BLaER1 (cell line): Measurements from ENCODE around the gene IGLL5.
"Not testable (repeated sequence)": the region's sequence is repeated elsewhere in the genome, so short reads cannot be mapped to it uniquely, and the experiment has no call there.

Experiments
- H3K27ac ChIP-seq: shearing (Covaris generic); formaldehyde crosslinking; 2 replicates; pipeline ENCODE4 v1.8.1; 2022
- H3K27me3 ChIP-seq: shearing (Covaris generic); formaldehyde crosslinking; 2 replicates; pipeline ENCODE4 v1.8.1; 2022
- H3K36me3 ChIP-seq: shearing (Covaris generic); formaldehyde crosslinking; 2 replicates; pipeline ENCODE4 v1.8.1; 2022
- H3K4me1 ChIP-seq: shearing (Covaris generic); formaldehyde crosslinking; 2 replicates; pipeline ENCODE4 v1.8.1; 2022
- H3K4me2 ChIP-seq: shearing (Covaris generic); formaldehyde crosslinking; 2 replicates; pipeline ENCODE4 v1.8.1; 2022
- H3K4me3 ChIP-seq: shearing (Covaris generic); formaldehyde crosslinking; 2 replicates; pipeline ENCODE4 v1.8.1; 2022
- H3K9ac ChIP-seq: shearing (Covaris generic); formaldehyde crosslinking; 2 replicates; pipeline ENCODE4 v1.8.1; 2022
- H3K9me3 ChIP-seq: shearing (Covaris generic); formaldehyde crosslinking; 2 replicates; pipeline ENCODE4 v1.8.1; 2022
- H4K20me1 ChIP-seq: shearing (Covaris generic); formaldehyde crosslinking; 2 replicates; pipeline ENCODE4 v1.8.1; 2022
- Cebpa-rat ChIP-seq: shearing (Covaris generic); IDR thresholded peaks from 2 replicates; pipeline ENCODE4 v1.8.1; 2022

IGLL5 gene

DNA sequence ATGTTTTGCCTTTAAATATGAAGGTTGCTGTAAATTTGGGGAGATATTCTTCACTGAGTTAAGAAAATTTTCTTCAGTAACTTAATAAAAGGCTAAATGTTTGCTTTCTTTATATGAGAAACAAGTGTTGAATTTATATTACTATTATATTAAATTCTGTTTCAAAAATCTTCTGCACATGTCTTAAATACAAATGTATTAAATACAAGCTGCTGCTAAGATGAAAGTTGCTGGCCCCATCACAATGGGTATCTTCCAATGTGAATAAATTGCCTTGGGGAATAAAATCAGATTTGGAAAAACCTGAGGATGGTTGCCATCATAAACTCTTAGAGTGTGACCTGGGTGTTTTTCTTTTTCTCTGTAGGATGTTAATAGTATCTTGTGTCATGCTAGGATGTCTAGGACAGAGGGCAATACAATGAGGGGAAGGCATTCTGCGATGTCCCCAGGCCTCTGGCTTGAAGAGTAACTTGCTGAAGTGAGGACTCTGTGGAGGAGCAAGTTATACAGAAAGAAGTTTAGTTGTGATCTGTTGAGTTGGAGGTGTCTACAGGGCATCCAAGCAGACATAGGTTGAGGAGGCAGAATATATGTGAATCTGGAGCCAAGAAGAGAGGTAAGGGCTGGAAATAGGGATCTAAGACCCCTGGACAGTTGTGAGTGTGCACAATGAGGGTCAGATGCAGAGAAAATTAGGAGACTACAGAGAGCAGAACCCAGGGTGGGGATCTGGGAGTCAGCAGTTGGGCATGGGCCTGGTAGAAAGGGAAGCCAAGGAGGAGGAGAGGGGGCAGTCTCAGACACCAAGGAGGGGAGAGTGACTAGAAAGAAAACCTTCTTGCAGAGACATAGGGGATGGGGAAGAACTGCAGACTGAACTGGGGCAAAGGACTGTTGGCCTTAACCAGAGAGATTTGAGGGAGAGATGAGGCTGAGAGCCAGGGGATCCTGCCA is 4.8 kb downstream of the IGLL5 start:
- H3K4me1 ChIP-seq = peaks cover 69% of the 10 kb centered on the region

DNA sequence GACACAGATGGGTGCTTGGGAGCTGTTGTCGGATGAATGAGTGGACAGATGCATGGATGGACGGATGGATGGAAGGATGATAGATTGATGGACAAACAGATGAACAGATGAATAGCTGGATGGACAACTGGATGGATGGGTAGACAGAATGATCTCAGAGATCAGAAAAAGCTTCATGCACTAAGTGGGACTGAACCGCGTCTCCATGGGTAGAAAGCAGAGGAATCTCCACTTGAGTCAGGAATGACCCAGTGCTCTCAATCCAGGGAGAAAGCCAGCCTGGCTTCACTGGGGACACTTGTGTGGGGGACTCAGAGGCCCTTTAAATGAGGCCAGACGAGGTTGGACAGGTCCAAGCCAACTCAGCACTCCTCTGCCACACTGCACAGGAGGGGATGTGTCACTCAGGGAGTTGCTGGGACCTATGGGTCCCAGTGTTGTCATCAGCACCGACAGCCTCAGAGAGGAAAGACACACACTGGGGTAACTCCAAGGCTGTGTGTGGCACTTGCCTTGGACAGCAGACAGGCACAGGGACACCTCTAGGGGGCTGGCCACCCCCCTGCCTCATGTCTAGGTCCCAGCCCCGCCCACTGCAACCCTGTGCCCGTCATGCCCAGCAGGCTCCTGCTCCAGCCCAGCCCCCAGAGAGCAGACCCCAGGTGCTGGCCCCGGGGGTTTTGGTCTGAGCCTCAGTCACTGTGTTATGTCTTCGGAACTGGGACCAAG is 5.6 kb downstream of the IGLL5 start:
- Histone ChIP-seq H3K9me3 (no peaks in the 10 kb centered on the region), H4K20me1 (peaks cover 67% of the 10 kb centered on the region), H3K27me3 (no peaks in the 10 kb centered on the region), H3K4me3 (peak overlapping the region; percentile 74), H3K27ac (peak overlapping the region; percentile 96), H3K36me3 (peaks cover 29% of the 10 kb centered on the region), H3K4me2 (peak overlapping the region; percentile 95), H3K9ac (peak overlapping the region; percentile 94), H3K4me1 (peaks cover 70% of the 10 kb centered on the region)
- TF ChIP-seq Cebpa-rat = no peak

More for the DNA sequence above, 4.8 kb downstream of the IGLL5 start:
- Histone ChIP-seq H3K27me3 (no peaks in the 10 kb centered on the region), H3K9ac (peak overlapping the region; percentile 94), H3K4me3 (peak overlapping the region; percentile 74), H4K20me1 (peaks cover 58% of the 10 kb centered on the region), H3K27ac (peak overlapping the region; percentile 96), H3K9me3 (no peaks in the 10 kb centered on the region), H3K36me3 (peaks cover 29% of the 10 kb centered on the region), H3K4me2 (peak overlapping the region; percentile 95)
- TF ChIP-seq Cebpa-rat = no peak

DNA sequence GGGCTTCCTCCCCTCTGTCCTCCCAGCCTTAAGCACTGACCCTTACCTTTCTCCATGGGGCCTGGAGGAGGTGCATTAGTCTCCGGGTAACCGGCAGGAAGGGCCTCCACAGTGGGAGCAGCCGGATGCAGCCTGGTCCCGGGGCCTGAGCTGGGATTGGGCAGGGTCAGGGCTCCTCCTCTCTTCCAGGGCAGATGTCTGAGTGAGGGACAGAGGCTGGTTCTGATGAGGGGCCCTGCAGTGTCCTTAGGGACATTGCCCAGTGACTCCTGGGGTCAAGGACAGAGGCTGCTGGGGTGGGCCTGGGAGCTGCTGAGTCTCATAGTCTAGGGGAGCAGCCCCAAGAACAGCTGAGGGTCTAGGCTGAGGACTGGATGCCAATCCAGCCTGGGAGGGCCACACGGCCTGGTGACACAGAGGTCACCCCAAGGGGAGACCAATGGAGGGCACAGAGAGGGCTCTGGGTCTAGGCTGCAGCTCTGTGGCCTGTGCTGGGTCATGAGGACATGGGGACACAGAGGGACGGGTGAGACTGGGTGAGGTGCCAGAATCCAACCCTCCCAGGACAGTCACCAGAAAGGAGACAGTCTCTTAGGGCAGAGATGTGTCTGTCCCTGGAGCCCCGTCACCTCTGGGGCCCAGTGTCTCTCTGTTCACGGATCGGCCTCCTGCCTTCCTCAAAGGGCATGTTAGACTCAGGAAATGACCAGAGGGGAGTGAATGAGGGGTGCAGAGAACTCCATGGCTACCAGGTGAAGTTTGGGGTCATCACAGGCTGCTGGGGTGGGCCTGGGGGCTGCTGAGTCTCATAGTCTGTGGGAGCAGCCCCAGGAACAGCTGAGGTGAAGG is 6.5 kb downstream of the IGLL5 start:
- Histone ChIP-seq H3K4me2 (peak overlapping the region; percentile 95), H3K9ac (peak overlapping the region; percentile 94), H3K27ac (peak overlapping the region; percentile 96), H4K20me1 (peaks cover 76% of the 10 kb centered on the region), H3K4me3 (peak overlapping the region; percentile 74), H3K9me3 (no peaks in the 10 kb centered on the region), H3K27me3 (no peaks in the 10 kb centered on the region), H3K4me1 (peaks cover 79% of the 10 kb centered on the region), H3K36me3 (peaks cover 29% of the 10 kb centered on the region)
- TF ChIP-seq Cebpa-rat = no peak

DNA sequence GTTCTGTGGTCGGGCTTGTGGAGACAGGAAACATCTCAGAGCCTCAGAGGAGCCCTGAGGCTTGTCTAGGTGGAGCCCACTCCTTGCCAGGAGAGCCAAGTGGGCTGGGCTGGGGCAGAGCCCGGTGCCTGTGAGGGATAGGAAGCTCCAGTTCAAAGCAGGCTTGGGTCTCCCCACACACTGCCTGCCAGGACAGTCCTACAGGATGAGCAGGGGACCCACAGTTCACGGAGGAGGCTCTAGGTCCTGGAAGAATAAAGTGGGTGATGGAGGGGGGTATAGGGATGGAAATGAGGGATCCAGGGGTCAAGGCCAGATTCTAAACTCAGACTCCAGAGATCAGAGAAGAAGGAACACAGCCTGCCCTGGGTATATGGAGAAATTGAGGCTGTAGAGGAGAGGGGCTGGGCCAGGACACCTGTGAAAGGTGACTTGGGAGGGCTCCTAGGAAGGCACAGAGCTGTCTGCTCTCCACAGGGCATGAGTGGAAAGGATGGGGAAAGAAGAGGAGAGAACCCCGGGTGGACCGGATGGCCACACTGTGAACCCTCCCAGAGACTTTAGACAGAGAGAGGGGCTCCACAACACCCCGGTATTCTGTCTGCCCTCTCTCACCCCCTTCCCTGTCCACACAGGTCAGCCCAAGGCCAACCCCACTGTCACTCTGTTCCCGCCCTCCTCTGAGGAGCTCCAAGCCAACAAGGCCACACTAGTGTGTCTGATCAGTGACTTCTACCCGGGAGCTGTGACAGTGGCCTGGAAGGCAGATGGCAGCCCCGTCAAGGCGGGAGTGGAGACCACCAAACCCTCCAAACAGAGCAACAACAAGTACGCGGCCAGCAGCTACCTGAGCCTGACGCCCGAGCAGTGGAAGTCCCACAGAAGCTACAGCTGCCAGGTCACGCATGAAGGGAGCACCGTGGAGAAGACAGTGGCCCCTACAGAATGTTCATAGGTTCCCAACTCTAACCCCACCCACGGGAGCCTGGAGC is 7.4 kb downstream of the IGLL5 start:
- peak overlapping the region; percentile 96 for H3K27ac ChIP-seq
- H3K4me1 ChIP-seq = peaks cover 83% of the 10 kb centered on the region
- peaks cover 29% of the 10 kb centered on the region for H3K36me3 ChIP-seq
- H3K9me3 ChIP-seq = no peaks in the 10 kb centered on the region
- peaks cover 82% of the 10 kb centered on the region for H4K20me1 ChIP-seq
- H3K4me3 ChIP-seq = peak overlapping the region; percentile 74
- TF ChIP-seq Cebpa-rat = no peak
- H3K4me2 ChIP-seq = peak overlapping the region; percentile 95
- no peaks in the 10 kb centered on the region for H3K27me3 ChIP-seq
- peak overlapping the region; percentile 94 for H3K9ac ChIP-seq

DNA sequence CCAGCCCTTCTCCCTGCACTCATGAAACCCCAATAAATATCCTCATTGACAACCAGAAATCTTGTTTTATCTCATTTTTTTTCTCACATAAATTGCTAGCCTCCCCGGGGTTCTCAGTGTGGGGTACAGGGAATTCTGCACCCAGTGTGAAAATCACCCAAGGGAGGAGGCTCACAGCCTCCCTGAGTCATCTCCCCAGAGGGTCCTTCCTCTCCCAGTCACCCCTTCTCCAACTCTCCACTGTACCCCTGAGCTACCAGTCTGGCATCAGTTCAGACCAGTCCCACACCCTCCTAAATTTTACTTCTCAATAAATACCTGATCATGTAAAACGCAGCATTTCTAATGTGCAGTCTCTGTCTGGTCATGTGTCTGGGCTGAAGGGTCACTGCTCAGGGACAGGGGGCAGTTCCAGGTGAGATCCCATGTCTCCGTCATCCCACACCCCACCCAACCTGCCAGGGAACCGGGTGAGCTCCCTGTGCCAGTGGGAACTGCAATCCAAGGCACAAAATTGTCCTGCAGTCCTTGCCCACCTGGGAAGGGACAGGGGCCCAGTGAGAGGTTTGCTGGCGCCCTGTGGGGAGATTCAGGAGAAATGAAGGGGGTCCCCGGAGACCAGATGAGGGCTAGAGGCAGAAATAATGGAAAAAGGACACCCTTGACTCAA is 8.3 kb downstream of the IGLL5 start:
- Histone ChIP-seq H3K4me3 (no peak overlapping the region; the same call in 1 of the 2 replicates), H4K20me1 (peaks cover 88% of the 10 kb centered on the region), H3K4me2 (peak overlapping the region; percentile 95), H3K27ac (peak overlapping the region; percentile 96), H3K9me3 (no peaks in the 10 kb centered on the region), H3K36me3 (peaks cover 29% of the 10 kb centered on the region), H3K4me1 (peaks cover 89% of the 10 kb centered on the region), H3K27me3 (no peaks in the 10 kb centered on the region), H3K9ac (peak overlapping the region; percentile 94)
- no peak for TF ChIP-seq Cebpa-rat

DNA sequence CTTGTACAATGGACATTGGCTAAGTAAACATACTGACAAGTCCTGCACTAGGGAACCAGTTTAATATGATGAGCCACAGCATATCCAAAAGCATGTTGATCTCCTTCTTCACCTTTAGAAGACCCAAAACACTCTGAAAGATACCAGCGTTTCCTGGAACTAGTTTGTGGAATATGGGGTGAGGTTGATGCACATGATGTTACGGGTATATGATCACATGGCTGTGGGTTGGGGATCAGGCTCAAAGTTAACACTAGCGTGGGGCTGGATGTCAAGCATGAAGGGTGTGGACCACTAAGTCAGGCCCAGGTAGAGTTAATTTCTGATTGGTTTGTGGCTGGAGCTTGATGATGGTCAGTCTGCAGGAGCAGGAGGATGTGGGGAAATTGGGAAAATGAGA is 9.0 kb downstream of the IGLL5 start:
- H3K4me2 ChIP-seq = peak overlapping the region; percentile 95
- peak overlapping the region; percentile 96 for H3K27ac ChIP-seq
- no peak overlapping the region for H3K9ac ChIP-seq
- H3K9me3 ChIP-seq = no peaks in the 10 kb centered on the region
- H3K4me3 ChIP-seq = no peak overlapping the region
- H3K4me1 ChIP-seq = peaks cover 96% of the 10 kb centered on the region
- H3K27me3 ChIP-seq = no peaks in the 10 kb centered on the region
- peaks cover 32% of the 10 kb centered on the region for H3K36me3 ChIP-seq
- no peak for TF ChIP-seq Cebpa-rat
- peaks cover 91% of the 10 kb centered on the region for H4K20me1 ChIP-seq

DNA sequence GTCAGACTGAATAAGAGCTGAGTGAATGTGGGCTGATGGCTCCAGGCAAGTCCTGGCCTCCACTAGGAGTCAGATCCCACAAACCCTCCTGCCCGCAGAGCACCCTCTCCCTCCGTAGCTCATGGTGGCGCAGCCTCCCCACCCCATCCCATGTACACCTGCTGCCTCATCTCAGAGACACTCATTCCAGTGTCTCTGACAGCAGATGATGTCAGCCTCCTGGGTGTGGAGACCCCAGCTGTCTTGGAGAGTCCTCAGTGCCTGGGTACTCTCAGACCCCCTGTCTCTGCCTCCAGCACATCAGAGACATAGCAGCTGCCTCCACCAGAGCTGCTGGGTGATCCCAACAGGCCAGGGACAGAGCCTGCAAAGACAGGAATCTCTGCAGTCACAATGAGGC is 9.5 kb downstream of the IGLL5 start:
- Histone ChIP-seq H3K4me1 (peaks cover 97% of the 10 kb centered on the region), H3K36me3 (peaks cover 36% of the 10 kb centered on the region), H3K27ac (0 out of 2 replicates have a peak overlapping the region, but pooled peaks have one; percentile 96), H4K20me1 (peaks cover 91% of the 10 kb centered on the region), H3K9ac (no peak overlapping the region), H3K4me2 (peak overlapping the region; percentile 95), H3K9me3 (no peaks in the 10 kb centered on the region), H3K4me3 (no peak overlapping the region), H3K27me3 (no peaks in the 10 kb centered on the region)
- no peak for TF ChIP-seq Cebpa-rat

DNA sequence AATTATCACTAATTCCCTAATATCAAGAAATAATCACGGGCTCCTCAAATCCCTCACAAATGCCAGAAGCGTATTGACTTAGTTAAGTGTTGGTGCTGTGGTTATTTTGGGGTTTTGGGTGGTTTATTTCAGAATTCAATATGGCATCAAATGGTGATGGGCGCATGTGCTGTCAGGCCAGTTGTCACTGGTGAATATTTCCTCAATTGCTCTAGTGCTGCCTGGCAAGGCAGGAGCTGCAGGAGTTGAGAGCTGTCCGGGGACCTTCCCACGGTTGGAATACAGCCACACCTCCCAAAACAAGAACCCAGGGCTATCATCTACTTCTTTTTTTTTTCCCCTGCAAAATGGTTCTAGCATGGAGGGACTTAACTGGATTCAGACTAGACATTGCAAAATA is 10.3 kb downstream of the IGLL5 start:
- Histone ChIP-seq H4K20me1 (peaks cover 91% of the 10 kb centered on the region), H3K4me1 (peaks cover 97% of the 10 kb centered on the region), H3K36me3 (peaks cover 36% of the 10 kb centered on the region), H3K4me2 (peak overlapping the region; percentile 95), H3K27me3 (no peaks in the 10 kb centered on the region), H3K9me3 (no peaks in the 10 kb centered on the region), H3K4me3 (no peak overlapping the region), H3K9ac (no peak overlapping the region), H3K27ac (no peak overlapping the region)
- no peak for TF ChIP-seq Cebpa-rat

DNA sequence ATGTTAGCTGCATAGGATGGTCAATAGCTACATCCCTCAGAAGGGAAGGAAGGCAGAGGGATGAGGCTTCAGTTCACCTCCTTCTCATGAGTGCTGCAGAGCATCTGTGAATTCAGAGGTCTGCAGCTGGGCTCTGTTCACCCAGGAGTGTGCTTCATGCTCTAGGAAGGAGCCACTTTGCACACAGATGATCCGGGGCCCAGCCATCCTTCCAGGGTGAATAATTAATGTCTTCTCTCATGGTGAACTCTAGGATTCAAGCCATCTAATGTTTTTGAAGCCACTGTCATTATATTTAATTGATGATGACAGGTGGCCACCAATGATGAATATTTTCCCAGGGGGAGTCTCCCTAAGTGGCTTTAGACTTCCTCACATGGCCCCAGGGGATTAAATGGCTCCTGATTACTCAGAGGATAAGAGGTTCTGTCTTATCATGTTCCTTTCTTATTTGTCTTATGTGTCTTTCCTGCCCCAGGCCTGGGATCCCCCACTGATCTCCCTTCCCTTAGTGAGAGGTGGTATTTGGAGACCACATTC is 10.9 kb downstream of the IGLL5 start:
- H3K9me3 ChIP-seq, H3K27me3 ChIP-seq, H3K4me3 ChIP-seq, H3K9ac ChIP-seq: not testable (repeated sequence)
- Histone ChIP-seq H3K27ac (peak overlapping the region; percentile 58; the same call in 1 of the 2 replicates), H3K4me2 (peak overlapping the region; percentile 95), H3K36me3 (peaks cover 32% of the 10 kb centered on the region), H4K20me1 (peaks cover 91% of the 10 kb centered on the region), H3K4me1 (peaks cover 97% of the 10 kb centered on the region)

DNA sequence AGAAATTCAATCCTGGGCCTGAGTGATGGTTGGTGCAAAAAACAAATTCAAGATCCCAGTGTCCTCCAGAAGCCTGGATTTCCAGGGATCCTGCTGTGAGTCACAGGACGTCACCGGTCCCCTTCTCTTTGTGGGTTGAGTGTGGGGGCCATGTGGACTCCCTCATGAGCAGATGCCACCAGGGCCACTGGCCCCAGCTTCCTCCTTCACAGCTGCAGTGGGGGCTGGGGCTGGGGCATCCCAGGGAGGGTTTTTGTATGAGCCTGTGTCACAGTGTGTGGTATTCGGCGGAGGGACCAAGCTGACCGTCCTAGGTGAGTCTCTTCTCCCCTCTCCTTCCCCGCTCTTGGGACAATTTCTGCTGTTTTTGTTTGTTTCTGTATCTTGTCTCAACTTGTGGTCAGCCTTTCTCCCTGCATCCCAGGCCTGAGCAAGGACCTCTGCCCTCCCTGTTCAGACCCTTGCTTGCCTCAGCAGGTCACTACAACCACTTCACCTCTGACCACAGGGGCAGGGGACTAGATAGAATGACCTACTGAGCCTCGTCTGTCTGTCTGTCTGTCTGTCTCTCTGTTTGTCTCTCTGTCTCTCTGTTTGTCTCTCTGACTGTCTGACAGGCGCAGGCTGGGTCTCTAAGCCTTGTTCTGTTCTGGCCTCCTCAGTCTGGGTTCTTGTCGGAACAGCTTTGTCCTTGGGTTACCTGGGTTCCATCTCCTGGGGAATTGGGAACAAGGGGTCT is 11.9 kb downstream of the IGLL5 start:
- H3K27me3 ChIP-seq, H3K9me3 ChIP-seq: not testable (repeated sequence)
- peak overlapping the region; percentile 57 for H3K9ac ChIP-seq
- H3K36me3 ChIP-seq = peaks cover 25% of the 10 kb centered on the region
- H3K27ac ChIP-seq = peak overlapping the region; percentile 58
- peaks cover 97% of the 10 kb centered on the region for H3K4me1 ChIP-seq
- H3K4me3 ChIP-seq = peak overlapping the region; percentile 42; the same call in 1 of the 2 replicates
- H4K20me1 ChIP-seq = peaks cover 91% of the 10 kb centered on the region
- H3K4me2 ChIP-seq = peak overlapping the region; percentile 95
